GM12878 (cell line): ENCODE data around the gene DNAJC5. TPM values are rescaled to one million over a fixed set of nuclear protein-coding genes. Genes with fewer than 3 reads are reported as not detected.

Experiments
- ASH2L ChIP-seq: fragments of 300-600, 200-600 bp; sonication (generic); IDR thresholded peaks from 2 replicates; pipeline ENCODE4 v1.6.1; 2017; ENCODE audit warnings: low read depth, mild to moderate bottlenecking, borderline replicate concordance
- CHD4 ChIP-seq: fragments of 200-600 bp; sonication (generic); IDR thresholded peaks from 2 replicates; pipeline ENCODE4 v1.6.1; 2016; ENCODE audit warnings: mild to moderate bottlenecking
- DPF2 ChIP-seq: fragments of 450-650 bp; IDR thresholded peaks from 2 replicates; pipeline ENCODE4 v1.6.1; 2017; ENCODE audit warnings: mild to moderate bottlenecking
- EZH2 ChIP-seq: IDR thresholded peaks from 2 replicates; pipeline ENCODE4 v1.6.1; 2012; ENCODE audit warnings: low read depth, mild to moderate bottlenecking, control low read depth, inconsistent platforms, low read length, borderline replicate concordance; ENCODE audit not compliant: control insufficient read depth
- FOXK2 ChIP-seq: fragments of 450-650 bp; IDR thresholded peaks from 2 replicates; pipeline ENCODE4 v1.6.1; 2017; ENCODE audit warnings: mild to moderate bottlenecking, moderate library complexity
- GATAD2B ChIP-seq: fragments of 450-650 bp; conservative IDR thresholded peaks from 2 replicates; pipeline ENCODE4 v1.6.1; 2017; ENCODE audit warnings: low read depth, mild to moderate bottlenecking, moderate library complexity
- HDGF ChIP-seq: fragments of 450-650 bp; IDR thresholded peaks from 2 replicates; pipeline ENCODE4 v1.6.1; 2016; ENCODE audit warnings: antibody characterized with exemption
- IRF4 ChIP-seq: IDR thresholded peaks from 2 replicates; pipeline ENCODE4 v1.6.1; 2011; ENCODE audit warnings: low read depth, low read length
- KDM1A ChIP-seq: fragments of 200-600 bp; sonication (generic); IDR thresholded peaks from 2 replicates; pipeline ENCODE4 v1.6.1; 2016; ENCODE audit warnings: borderline replicate concordance
- MYC ChIP-seq: IDR thresholded peaks from 2 replicates; pipeline ENCODE4 v1.6.1; 2011; ENCODE audit warnings: mild to moderate bottlenecking, low read length, moderate library complexity, inconsistent platforms; ENCODE audit not compliant: insufficient read depth, insufficient replicate concordance, insufficient read length, severe bottlenecking
- NR2F1 ChIP-seq: fragments of 450-650 bp; conservative IDR thresholded peaks from 2 replicates; pipeline ENCODE4 v1.6.1; 2017; ENCODE audit warnings: mild to moderate bottlenecking
- PAX5 ChIP-seq: IDR thresholded peaks from 2 replicates; pipeline ENCODE4 v1.6.1; 2011; ENCODE audit warnings: low read depth, low read length, borderline replicate concordance
- POLR2A ChIP-seq: IDR thresholded peaks from 2 replicates; pipeline ENCODE4 v1.6.1; 2011; ENCODE audit warnings: low read depth, mild to moderate bottlenecking, low read length
- YBX1 ChIP-seq: fragments of 450-650 bp; IDR thresholded peaks from 2 replicates; pipeline ENCODE4 v1.6.1; 2016; ENCODE audit warnings: antibody characterized with exemption
- ZNF384 ChIP-seq: IDR thresholded peaks from 2 replicates; pipeline ENCODE4 v1.6.1; 2012; ENCODE audit warnings: low read depth, mild to moderate bottlenecking, low read length, improper control_type of control experiment, borderline replicate concordance
- polyA plus RNA-seq, 11 experiments: library from polyadenylated mRNA; depleted of rRNA in 4 of 11; unstranded in 6 of 11; stranded (reverse) in 5 of 11; fragments of >200 nt; fragmentation: Nextera tagmentation in 4 of 11; fragmentation: Illumina TruSeq in 1 of 11; extraction: Ambion mirVana in 4 of 11; extraction: Trizol in 1 of 11; gene quantifications; 1 replicate in 1 of 11; 2 replicates in 10 of 11; pipeline versions ENCODE4 v1.2.1 to v1.2.3, GENCODE V29; 2011 to 2016; ENCODE audit warnings: inconsistent platforms in 2 of 11, missing spikeins in 2 of 11, low read depth in 1 of 11
- total RNA-seq, 4 experiments: library from RNA; depleted of rRNA in 3 of 4; stranded (reverse); fragments of >200 nt in 3 of 4; fragmentation: Illumina TruSeq in 1 of 4; extraction: Trizol in 1 of 4; gene quantifications; 2 replicates each; pipeline versions ENCODE4 v1.2.1 to v1.2.3, GENCODE V29; 2013 to 2021
- TF ChIP-seq, protein P1 (sequence below): IDR thresholded peaks from 2 replicates; pipeline ENCODE4 v1.6.1; 2011; ENCODE audit warnings: borderline replicate concordance, low read depth, mild to moderate bottlenecking, moderate library complexity, low read length; ENCODE audit not compliant: insufficient read depth, poor library complexity, severe bottlenecking
- TF ChIP-seq, protein P2 (sequence below): IDR thresholded peaks from 2 replicates; pipeline ENCODE4 v1.6.1; 2012; ENCODE audit warnings: low read depth, low read length, improper control_type of control experiment
- TF ChIP-seq, protein P3 (sequence below): fragments of 450-650 bp; formaldehyde crosslinking; IDR thresholded peaks from 2 replicates; pipeline ENCODE4 v1.4.0; 2022; ENCODE audit warnings: mild to moderate bottlenecking, moderate library complexity
- TF ChIP-seq, protein P4 (sequence below): fragments of 450-650 bp; IDR thresholded peaks from 2 replicates; pipeline ENCODE4 v1.6.1; 2017; ENCODE audit warnings: mild to moderate bottlenecking, low read depth, inconsistent platforms; ENCODE audit not compliant: poor library complexity, severe bottlenecking
- TF ChIP-seq, protein P5 (sequence below): fragments of 150-350 bp; IDR thresholded peaks from 2 replicates; pipeline ENCODE4 v1.6.1; 2016; ENCODE audit warnings: low read depth, low read length

DNAJC5 gene
- total and polyA plus RNA-seq, 10 of the 15 experiments (the other 5 are each of a cell fraction or from before 2014, with no cell fraction given): 0.69 to 36.8 (median 17.0) TPM

DNA sequence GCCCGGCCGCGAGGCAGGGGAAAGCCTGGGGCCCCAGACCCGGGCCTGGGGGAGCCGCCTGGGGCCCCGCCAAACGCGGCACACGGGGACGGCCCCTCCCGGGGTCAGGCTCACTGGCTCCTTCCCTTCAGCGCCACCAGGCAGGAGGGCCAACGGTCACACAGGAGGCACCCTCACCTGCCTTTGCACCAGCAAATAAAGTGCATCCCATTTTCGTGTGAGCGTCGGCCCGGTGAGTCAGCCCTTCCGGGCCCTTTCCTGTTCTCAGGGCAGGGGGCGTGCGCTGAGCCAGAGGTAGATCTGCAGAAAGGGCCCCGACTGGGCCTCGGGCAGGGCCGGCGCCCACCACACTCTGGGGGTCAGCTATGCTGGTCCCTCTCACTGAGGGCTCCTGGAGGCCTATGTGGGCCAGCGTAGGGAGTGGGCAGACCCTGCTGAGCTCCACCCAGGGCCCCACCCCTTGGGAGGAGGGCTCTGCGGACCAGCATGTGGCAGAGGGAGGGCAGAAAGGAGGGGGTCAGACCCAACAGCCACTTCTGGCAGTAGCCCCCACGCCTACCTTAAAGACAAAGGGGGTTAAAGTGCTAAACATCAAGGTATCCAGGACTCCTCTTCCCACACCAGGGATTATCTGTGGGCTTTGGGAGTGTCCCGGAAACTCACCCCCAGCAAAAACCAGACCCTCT is 62.2 kb downstream of the DNAJC5 start (continued):
- TF ChIP-seq, protein P1, sequence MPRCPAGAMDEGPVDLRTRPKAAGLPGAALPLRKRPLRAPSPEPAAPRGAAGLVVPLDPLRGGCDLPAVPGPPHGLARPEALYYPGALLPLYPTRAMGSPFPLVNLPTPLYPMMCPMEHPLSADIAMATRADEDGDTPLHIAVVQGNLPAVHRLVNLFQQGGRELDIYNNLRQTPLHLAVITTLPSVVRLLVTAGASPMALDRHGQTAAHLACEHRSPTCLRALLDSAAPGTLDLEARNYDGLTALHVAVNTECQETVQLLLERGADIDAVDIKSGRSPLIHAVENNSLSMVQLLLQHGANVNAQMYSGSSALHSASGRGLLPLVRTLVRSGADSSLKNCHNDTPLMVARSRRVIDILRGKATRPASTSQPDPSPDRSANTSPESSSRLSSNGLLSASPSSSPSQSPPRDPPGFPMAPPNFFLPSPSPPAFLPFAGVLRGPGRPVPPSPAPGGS: peak; percentile 37
- no peak for TF ChIP-seq PAX5
- TF ChIP-seq, protein P2, sequence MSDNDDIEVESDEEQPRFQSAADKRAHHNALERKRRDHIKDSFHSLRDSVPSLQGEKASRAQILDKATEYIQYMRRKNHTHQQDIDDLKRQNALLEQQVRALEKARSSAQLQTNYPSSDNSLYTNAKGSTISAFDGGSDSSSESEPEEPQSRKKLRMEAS: peak; percentile 32
- TF ChIP-seq, protein P3, sequence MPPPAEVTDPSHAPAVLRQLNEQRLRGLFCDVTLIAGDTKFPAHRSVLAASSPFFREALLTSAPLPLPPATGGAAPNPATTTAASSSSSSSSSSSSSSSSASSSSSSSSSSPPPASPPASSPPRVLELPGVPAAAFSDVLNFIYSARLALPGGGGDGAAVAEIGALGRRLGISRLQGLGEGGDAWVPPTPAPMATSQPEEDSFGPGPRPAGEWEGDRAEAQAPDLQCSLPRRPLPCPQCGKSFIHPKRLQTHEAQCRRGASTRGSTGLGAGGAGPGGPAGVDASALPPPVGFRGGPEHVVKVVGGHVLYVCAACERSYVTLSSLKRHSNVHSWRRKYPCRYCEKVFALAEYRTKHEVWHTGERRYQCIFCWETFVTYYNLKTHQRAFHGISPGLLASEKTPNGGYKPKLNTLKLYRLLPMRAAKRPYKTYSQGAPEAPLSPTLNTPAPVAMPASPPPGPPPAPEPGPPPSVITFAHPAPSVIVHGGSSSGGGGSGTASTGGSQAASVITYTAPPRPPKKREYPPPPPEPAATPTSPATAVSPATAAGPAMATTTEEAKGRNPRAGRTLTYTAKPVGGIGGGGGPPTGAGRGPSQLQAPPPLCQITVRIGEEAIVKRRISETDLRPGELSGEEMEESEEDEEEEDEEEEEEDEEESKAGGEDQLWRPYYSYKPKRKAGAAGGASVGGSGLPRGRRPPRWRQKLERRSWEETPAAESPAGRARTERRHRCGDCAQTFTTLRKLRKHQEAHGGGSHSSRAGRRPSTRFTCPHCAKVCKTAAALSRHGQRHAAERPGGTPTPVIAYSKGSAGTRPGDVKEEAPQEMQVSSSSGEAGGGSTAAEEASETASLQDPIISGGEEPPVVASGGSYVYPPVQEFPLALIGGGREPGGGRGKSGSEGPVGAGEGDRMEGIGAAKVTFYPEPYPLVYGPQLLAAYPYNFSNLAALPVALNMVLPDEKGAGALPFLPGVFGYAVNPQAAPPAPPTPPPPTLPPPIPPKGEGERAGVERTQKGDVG: no peak
- TF ChIP-seq, protein P4, sequence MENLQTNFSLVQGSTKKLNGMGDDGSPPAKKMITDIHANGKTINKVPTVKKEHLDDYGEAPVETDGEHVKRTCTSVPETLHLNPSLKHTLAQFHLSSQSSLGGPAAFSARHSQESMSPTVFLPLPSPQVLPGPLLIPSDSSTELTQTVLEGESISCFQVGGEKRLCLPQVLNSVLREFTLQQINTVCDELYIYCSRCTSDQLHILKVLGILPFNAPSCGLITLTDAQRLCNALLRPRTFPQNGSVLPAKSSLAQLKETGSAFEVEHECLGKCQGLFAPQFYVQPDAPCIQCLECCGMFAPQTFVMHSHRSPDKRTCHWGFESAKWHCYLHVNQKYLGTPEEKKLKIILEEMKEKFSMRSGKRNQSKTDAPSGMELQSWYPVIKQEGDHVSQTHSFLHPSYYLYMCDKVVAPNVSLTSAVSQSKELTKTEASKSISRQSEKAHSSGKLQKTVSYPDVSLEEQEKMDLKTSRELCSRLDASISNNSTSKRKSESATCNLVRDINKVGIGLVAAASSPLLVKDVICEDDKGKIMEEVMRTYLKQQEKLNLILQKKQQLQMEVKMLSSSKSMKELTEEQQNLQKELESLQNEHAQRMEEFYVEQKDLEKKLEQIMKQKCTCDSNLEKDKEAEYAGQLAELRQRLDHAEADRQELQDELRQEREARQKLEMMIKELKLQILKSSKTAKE: no peak
- TF ChIP-seq IRF4: no peak
- no peak for TF ChIP-seq YBX1
- TF ChIP-seq DPF2: no peak
- peak; percentile 58; the same call in 1 of the 2 replicates for TF ChIP-seq POLR2A
- TF ChIP-seq MYC: no peak
- no peak for TF ChIP-seq NR2F1
- TF ChIP-seq, protein P5, sequence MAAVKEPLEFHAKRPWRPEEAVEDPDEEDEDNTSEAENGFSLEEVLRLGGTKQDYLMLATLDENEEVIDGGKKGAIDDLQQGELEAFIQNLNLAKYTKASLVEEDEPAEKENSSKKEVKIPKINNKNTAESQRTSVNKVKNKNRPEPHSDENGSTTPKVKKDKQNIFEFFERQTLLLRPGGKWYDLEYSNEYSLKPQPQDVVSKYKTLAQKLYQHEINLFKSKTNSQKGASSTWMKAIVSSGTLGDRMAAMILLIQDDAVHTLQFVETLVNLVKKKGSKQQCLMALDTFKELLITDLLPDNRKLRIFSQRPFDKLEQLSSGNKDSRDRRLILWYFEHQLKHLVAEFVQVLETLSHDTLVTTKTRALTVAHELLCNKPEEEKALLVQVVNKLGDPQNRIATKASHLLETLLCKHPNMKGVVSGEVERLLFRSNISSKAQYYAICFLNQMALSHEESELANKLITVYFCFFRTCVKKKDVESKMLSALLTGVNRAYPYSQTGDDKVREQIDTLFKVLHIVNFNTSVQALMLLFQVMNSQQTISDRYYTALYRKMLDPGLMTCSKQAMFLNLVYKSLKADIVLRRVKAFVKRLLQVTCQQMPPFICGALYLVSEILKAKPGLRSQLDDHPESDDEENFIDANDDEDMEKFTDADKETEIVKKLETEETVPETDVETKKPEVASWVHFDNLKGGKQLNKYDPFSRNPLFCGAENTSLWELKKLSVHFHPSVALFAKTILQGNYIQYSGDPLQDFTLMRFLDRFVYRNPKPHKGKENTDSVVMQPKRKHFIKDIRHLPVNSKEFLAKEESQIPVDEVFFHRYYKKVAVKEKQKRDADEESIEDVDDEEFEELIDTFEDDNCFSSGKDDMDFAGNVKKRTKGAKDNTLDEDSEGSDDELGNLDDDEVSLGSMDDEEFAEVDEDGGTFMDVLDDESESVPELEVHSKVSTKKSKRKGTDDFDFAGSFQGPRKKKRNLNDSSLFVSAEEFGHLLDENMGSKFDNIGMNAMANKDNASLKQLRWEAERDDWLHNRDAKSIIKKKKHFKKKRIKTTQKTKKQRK: no peak
- 0 out of 2 replicates have a peak, but pooled peaks have one; percentile 11 for TF ChIP-seq GATAD2B
- 0 out of 2 replicates have a peak, but pooled peaks have one; percentile 34 for TF ChIP-seq HDGF
- TF ChIP-seq ASH2L: no peak
- no peak for TF ChIP-seq KDM1A
- TF ChIP-seq CHD4: no peak
- no peak for TF ChIP-seq EZH2
- no peak for TF ChIP-seq ZNF384
- TF ChIP-seq FOXK2: 0 out of 2 replicates have a peak, but pooled peaks have one; percentile 17
